HG02763 (cell line): ENCODE data around the gene DR1.

Source experiments
- ATAC-seq: cut with Tn5 transposase; IDR thresholded peaks from one replicate; pipeline ENCODE4 v1.9.1; 2021; ENCODE audit warnings: mild to moderate bottlenecking, moderate library complexity; ENCODE audit not compliant: unreplicated experiment

Gene DR1

DNA sequence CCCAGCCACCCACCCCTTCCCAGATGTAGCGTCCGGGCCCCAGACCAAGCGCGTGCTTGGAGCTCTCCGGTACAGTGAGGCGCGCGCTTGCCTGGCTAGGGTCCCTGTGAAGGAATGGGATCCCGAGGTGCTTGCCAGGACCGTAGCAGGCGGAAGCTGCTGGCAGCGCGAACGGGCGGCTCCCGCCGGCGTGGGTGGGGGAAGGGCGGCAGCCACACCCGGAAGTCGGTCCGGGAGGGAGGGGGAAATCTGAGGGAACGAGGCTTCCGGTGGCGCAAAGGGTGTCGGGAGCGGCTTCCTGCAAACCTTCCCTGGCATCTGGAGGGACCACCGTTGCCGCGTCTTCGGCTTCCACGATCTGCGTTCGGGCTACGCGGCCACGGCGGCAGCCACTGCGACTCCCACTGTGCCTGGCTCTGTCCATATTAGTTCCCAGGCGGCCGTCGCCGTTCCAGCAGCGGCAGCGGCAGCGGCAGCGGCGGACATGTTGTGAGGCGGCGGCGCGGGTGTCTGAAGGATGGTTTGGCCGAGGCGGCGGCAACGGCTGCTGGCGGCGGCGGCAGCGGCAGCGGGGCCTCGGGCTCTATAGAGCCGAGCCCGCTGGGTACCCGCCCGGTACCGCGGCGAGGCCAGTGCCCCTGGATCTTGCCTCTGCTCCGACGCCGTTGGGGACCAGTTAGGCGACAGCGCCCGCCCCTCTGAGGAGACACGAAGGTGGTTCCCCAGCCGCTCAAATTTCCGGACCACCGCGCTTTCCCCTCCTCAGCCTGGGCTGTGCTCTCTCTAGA is at the start of gene DR1:
TSS of gene DR1 (plus strand) at position 275 of the 788 bp plus-strand sequence. CDS start 739 bp downstream, outside the sequence.
- ATAC-seq, result peak; percentile 70

- no peak for ATAC-seq
Measured at GRCh38 chr1:93296555-93297154, 49.1 kb upstream of the DR1 start.

- no peak for ATAC-seq
Measured at GRCh38 chr1:93301131-93301530, 44.6 kb upstream of the DR1 start.

GRCh38 chr1:93302078-93302477 is 43.6 kb upstream of the DR1 start:
- ATAC-seq, result no peak

- no peak for ATAC-seq
Measured at GRCh38 chr1:93304716-93305138, 41.0 kb upstream of the DR1 start.

DNA sequence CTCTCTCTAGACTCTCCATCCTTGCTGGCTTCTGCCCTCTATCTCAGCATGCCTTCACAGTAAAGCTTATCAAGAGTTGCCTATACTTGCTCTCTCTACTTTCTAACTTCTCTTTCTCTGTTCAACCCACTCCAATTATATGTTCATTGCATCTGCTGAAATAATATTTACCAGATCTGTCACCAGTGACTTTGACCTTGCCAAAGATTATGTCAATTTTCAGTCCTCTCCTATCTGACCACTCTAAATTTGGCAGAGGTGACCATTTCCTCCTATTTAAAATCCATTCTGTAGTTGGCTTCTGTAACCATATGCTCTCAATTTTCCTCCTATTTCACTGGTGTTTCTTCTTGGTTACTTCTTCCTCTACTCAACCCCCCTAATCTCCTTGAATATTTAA is 38.8 kb upstream of the DR1 start:
- ATAC-seq, result no peak

- ATAC-seq, result no peak
Measured at GRCh38 chr1:93313026-93313425, 32.7 kb upstream of the DR1 start.

GRCh38 chr1:93317207-93317606 is 28.5 kb upstream of the DR1 start:
- ATAC-seq, result no peak

GRCh38 chr1:93317943-93318342 is 27.8 kb upstream of the DR1 start:
- ATAC-seq, result no peak

- ATAC-seq, result no peak
Measured at GRCh38 chr1:93321720-93322119, 24.0 kb upstream of the DR1 start.

DNA sequence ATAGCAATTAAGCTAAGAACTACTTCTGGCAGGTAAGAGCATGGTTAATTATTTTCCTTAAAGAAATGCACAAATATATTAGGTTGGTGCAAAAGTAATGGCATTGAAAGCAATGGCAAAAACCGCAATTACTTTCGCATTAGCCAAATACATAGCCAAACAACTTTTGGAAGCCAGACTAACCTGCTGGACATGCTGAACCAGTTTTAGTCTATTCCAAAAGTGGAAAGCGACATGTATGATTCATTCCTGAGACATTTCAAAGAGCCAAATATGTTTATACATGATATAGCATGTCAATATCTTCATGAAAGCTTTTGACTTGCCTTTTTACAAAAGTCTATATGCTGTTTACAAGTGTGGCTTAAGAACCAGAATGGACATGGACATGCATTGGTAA is 23.4 kb upstream of the DR1 start:
- no peak for ATAC-seq

DNA sequence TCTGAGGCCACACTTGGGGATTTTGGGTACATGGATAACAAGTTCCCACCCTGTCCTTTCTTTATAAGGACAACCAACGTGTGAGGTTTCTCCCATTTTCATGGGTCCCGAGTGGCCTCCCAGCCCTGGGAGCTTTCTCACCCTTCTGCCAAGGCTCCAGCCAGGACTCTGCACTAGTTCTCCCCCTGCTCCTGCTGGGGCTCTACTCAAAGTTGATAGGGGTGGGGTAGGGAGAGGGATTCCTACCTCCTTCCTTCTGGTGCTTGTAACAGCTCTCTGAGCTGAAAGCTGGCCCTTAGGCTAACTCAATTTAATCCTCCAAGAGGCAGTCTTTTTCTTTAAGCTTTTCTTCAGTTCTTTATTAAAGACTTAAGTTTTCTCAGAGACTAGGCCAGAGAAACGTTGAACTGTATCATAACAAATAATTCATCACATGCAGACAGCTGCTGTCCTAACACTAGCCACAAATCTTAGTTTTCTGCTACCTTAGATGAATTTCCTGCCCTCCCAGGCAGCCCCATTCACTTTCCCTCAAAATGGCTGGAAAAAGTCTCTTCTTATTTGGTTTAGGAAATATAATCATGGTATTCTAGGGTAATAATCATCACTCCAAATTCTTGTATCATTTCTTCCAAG is 22.4 kb upstream of the DR1 start:
- no peak for ATAC-seq

- no peak for ATAC-seq
Measured at GRCh38 chr1:93324486-93325464, 20.9 kb upstream of the DR1 start.

GRCh38 chr1:93328809-93329760 is 16.6 kb upstream of the DR1 start:
- peak; percentile 90 for ATAC-seq

GRCh38 chr1:93330196-93330595 is 15.5 kb upstream of the DR1 start:
- ATAC-seq, result no peak

- ATAC-seq, result no peak
Measured at GRCh38 chr1:93330617-93331016, 15.1 kb upstream of the DR1 start.

DNA sequence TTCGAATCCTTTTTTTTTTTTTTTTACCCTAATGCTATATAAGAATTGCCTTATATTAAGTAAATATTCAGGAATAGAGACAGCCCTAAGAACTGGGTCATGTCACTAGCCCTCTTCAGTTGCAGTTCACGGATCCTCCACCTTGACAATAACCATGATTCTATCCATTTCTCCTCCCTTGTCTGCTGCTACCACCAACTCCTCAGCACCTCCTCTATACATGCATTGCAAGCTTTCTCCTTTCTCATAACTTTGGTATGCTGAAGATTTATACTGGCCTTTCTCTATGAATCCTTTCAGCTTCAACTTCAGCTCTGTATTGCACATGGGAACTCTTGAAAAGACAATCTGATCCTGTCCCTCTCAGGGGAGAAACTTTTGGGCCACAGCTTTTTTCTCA is 14.3 kb upstream of the DR1 start:
- ATAC-seq, result no peak

DNA sequence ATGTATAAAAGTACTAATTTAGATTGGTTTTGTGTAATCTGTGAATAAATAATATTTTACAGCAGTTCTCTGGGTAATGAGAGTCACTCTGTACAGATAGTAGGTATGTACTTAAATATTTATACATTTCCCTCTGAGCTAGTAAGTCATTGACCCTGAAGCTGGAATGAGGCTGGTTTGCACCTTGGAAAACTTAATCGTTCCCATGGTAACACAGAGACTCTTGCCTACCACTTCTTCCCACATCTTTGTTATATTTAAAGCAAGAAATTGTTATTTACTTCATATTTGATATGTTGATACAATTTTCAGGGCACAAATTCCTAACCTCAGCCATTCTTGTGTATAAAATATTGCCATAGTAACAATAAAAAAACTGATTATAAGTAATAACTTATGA is 13.3 kb upstream of the DR1 start:
- no peak for ATAC-seq

GRCh38 chr1:93338387-93339146 is 7.1 kb upstream of the DR1 start:
- ATAC-seq, result no peak
